ENCODE results near the gene FAM120B.
"Not testable (repeated sequence)": the region's sequence is repeated elsewhere in the genome, so short reads cannot be mapped to it uniquely, and the experiment has no call there.

The FAM120B gene, protein sequence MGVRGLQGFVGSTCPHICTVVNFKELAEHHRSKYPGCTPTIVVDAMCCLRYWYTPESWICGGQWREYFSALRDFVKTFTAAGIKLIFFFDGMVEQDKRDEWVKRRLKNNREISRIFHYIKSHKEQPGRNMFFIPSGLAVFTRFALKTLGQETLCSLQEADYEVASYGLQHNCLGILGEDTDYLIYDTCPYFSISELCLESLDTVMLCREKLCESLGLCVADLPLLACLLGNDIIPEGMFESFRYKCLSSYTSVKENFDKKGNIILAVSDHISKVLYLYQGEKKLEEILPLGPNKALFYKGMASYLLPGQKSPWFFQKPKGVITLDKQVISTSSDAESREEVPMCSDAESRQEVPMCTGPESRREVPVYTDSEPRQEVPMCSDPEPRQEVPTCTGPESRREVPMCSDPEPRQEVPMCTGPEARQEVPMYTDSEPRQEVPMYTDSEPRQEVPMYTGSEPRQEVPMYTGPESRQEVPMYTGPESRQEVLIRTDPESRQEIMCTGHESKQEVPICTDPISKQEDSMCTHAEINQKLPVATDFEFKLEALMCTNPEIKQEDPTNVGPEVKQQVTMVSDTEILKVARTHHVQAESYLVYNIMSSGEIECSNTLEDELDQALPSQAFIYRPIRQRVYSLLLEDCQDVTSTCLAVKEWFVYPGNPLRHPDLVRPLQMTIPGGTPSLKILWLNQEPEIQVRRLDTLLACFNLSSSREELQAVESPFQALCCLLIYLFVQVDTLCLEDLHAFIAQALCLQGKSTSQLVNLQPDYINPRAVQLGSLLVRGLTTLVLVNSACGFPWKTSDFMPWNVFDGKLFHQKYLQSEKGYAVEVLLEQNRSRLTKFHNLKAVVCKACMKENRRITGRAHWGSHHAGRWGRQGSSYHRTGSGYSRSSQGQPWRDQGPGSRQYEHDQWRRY

DNA sequence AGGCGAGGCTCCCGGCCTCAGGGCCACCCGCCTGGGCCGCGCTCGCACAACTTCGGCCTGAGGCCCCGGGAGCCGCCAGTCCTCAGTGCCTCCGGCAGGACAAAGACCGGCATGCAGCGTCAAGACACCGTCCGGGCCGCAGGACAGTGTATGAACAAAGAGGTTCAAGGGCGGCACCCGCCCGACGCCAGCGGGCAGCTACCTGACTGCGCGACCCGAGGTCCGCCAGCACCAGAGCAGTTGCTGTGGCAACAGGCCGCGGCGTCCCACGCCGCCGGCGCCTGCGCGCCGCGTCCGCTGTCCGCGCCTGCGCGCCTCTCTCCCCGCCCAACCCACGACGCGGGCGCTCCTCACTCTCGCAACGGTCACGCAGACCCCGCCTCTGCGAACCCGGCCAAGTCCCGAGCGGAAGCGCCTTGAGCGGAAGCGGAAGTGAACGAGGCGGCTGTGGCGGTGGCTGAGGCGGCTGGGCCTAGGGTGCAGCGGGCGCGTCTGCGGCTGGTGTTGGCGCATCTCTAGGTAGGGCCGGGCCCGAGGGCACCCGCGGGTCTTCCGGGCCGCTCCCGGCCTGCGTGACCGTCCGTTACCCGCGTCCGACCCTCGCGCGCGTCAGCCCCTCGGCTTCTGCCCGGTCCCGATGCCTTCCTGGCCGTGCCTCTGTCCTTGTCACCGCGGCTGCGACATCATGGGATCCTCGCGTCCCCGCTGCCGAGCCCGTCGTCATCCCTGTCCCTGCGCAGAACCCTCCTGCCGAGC, at the start of gene FAM120B:
FAM120B (plus strand) TSS at position 435 of the 756 bp plus-strand sequence. CDS start 10,633 bp downstream, outside the sequence.
- Mint-ChIP-seq H3K27me3 (peaks cover 28% of the 10 kb centered on the region), H3K36me3 (peaks cover 22% of the 10 kb centered on the region), H3K4me1 (peaks cover 34% of the 10 kb centered on the region), H3K27ac (peak within 1 kb of the TSS; percentile 93), H3K9me3 (peaks cover 4% of the 10 kb centered on the region), H3K4me3 (peak within 1 kb of the TSS; percentile 98)
- DNase-seq, result peak; percentile 97
- CTCF ChIA-PET, result interaction anchor here (0.7 kb wide), 1 partner anchor 9 kb away, joined by 3 read pairs; no protein-coding TSS in a partner anchor

DNA sequence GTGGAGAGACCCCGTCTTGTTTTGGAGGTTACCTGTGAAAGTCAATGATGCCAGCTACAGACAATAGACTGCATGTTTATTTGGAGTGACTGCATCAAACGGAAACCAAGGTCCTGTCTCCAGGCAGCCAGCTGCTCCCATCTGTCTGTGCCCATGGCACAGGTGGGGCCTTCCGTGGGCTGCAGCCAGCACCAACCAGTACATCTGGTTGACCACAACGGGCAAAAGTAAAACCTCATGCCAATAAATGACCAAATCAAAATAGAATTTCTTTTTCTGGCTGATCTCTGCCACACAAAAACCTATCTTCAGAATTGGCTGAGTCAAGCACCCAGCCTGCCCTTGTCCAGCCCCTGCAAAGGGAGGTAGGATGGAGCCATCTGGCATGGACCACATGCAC, 49.2 kb upstream of the FAM120B start:
- no peak for DNase-seq
- CTCF ChIA-PET, result no interaction called here
- H3K36me3 Mint-ChIP-seq, result no peaks in the 10 kb centered on the region
- peaks cover 24% of the 10 kb centered on the region for H3K27me3 Mint-ChIP-seq
- no peak overlapping the region for H3K27ac Mint-ChIP-seq
- H3K4me3 Mint-ChIP-seq, result no peak overlapping the region
- H3K9me3 Mint-ChIP-seq, result no peaks in the 10 kb centered on the region
- no peaks in the 10 kb centered on the region for H3K4me1 Mint-ChIP-seq

DNA sequence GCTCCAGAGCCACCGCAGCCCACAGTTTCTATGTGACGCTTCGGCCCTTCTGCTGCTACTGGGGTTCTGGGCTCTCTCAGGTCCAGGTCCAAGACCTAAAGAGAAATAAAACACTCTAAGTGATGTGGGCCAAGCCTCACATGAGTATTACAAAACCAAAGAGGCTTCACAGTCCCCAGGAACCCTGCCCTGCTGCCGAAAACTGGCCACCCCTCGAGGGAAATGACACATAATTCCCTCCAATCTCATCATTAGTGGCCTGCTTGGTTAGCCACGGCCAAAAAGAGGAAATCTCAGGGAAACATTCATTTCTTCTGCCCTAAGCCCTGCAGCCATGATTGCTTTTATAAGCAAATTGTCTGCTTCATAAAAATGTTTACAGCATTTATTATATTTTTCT, 48.2 kb upstream of the FAM120B start:
- Mint-ChIP-seq H3K4me3 (no peak overlapping the region), H3K27me3 (peaks cover 34% of the 10 kb centered on the region), H3K9me3 (no peaks in the 10 kb centered on the region), H3K4me1 (no peaks in the 10 kb centered on the region), H3K27ac (no peak overlapping the region), H3K36me3 (no peaks in the 10 kb centered on the region)
- CTCF ChIA-PET, result no interaction called here
- DNase-seq, result no peak

DNA sequence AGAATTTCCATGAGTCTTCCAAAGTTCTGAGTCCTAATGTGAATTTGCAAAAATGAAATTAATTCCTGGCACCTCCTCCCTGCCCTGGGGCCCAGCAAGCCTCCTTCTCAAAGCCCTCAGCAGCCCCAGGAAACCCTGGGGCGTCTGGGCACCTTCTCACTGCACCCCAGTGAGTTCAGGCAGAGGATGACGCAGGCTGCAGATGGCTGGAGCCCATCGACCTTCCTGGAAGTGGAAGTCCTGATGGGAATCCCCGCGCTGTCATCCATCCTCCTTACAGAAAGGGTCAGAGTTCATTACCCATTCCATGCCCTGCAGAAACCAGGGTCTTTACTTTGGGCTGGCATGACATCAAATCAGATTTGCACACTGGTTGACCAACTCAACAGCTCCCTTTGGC, 47.3 kb upstream of the FAM120B start:
- Mint-ChIP-seq H3K36me3 (no peaks in the 10 kb centered on the region), H3K4me1 (no peaks in the 10 kb centered on the region), H3K9me3 (no peaks in the 10 kb centered on the region), H3K4me3 (no peak overlapping the region), H3K27me3 (peaks cover 42% of the 10 kb centered on the region), H3K27ac (no peak overlapping the region)
- DNase-seq, result no peak
- CTCF ChIA-PET, result no interaction called here

DNA sequence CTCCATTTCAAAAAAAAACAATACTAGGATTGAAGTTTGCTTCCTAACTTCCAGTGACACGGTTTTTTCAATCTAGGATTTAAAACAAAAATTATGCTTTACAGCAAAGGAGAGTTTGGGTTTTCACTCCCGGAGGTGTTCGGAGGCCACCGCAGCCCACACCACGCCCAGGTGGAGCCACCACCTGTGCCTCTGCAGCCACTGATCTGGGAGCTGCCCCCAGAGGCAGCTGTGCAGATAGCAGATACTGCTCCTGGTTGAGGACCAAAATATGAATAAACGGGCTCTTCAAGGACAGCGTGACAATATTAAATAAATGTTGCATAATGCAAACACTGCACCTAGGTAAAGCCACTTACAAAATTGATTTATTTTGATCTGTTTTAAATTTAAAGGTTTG, 45.9 kb upstream of the FAM120B start:
- CTCF ChIA-PET, result no interaction called here
- Mint-ChIP-seq H3K4me3 (no peak overlapping the region), H3K4me1 (no peaks in the 10 kb centered on the region), H3K9me3 (no peaks in the 10 kb centered on the region), H3K27me3 (peaks cover 53% of the 10 kb centered on the region), H3K36me3 (no peaks in the 10 kb centered on the region), H3K27ac (no peak overlapping the region)
- DNase-seq, result no peak

DNA sequence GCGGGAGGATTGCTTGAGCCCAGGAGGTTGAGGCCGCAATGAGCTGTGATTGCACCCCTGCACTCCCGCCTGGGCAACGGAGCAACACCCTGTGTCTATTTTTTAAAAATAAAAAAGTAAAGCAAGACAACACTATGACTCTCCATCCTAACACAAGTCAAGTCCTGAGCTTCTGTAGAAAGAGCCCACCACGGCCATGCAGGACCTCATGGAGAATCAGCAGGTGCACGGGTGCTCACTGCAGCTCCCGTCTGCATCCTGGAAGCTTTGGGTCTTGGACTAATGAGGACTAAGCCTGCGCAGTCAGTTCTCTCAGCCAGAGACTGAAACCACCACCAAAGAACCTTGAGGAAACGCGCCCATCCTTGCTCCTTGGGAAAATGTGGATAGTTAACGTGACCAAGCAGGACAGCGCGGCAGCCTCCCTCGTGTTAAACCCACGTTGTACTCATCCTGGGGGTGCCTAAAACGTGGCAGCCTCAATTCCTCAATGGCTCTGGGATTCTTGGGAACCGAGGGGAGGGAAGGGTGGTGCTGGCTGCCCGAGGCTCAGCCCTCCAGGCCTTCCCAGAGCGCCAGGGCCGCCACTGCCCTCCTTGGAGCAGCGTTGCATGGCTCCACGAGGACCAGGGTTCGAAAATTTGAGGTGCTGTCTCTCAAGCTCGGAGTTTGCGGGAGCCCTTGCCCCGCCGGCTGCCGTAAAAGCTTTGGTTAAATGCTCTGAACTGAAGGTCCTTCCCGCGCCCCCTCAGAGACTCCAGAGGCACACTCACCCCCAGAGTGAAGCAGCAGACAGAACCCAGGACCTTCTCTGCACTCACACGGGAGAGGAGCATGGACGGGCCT, 44.7 kb upstream of the FAM120B start:
- DNase-seq, result no peak
- H3K4me3 Mint-ChIP-seq, result no peak overlapping the region
- no peaks in the 10 kb centered on the region for H3K36me3 Mint-ChIP-seq
- H3K27me3 Mint-ChIP-seq, result peaks cover 58% of the 10 kb centered on the region
- CTCF ChIA-PET, result no interaction called here
- no peaks in the 10 kb centered on the region for H3K9me3 Mint-ChIP-seq
- H3K4me1 Mint-ChIP-seq, result no peaks in the 10 kb centered on the region
- H3K27ac Mint-ChIP-seq, result no peak overlapping the region

DNA sequence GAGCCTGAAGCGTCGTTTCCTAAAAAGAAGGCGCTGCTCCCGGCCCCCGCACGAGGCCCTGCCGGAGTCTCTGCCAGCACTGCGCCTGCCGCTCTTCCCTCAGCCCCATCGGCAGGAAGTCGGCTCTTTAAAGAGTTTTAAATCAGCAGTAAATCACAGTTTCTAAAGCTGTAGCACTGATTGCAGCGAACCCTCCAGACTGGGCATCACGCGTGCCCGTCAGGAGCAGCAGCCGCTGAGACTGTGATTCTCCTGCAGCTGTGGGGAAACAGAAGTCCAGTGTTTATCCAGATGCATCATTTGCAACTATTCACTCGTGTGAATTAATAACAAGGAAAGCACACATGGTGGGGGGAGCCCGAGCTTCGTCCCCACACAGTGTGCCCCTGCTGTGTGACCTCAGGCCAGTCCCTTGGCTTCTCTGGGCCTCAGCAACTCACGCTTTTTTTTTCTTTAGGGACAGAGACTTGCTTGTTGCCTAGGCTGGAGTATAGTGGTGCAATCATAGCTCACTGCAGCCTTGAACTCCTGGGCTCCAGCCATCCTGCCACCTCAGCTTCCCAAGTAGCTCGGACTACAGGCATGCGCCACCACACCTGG, 44.0 kb upstream of the FAM120B start:
- Mint-ChIP-seq H3K4me3 (no peak overlapping the region), H3K9me3 (no peaks in the 10 kb centered on the region)

DNA sequence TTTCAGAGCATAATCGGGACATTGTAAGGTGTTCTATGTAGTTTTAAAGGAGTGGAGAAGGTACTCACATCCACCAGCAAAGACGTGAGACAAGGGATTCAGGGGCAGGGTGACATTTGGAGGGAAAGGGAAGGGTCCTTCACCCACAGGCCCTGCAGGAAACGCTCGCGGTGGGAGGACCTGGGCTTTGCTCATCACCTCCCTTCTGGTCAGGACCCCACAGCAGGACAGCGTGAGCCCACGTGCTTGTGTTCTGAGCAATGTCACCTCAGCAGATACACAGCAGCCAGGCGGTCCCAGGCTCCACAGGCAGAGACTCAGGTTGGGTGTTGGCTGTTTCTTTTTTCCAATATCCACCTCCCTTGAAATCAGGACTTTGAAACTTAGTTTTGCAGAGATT, 43.1 kb upstream of the FAM120B start:
- no peaks in the 10 kb centered on the region for H3K36me3 Mint-ChIP-seq
- peaks cover 61% of the 10 kb centered on the region for H3K27me3 Mint-ChIP-seq
- no peaks in the 10 kb centered on the region for H3K9me3 Mint-ChIP-seq
- no peak overlapping the region for H3K4me3 Mint-ChIP-seq
- no peaks in the 10 kb centered on the region for H3K4me1 Mint-ChIP-seq
- DNase-seq, result no peak
- no peak overlapping the region for H3K27ac Mint-ChIP-seq
- CTCF ChIA-PET, result no interaction called here

More for the DNA sequence above, 44.0 kb upstream of the FAM120B start:
- CTCF ChIA-PET, result interaction anchor here (0.7 kb wide), 1 partner anchor 472 kb away, joined by 3 read pairs; no protein-coding TSS in a partner anchor
- Mint-ChIP-seq H3K27ac (no peak overlapping the region), H3K4me1 (no peaks in the 10 kb centered on the region), H3K36me3 (no peaks in the 10 kb centered on the region), H3K27me3 (peaks cover 54% of the 10 kb centered on the region)
- DNase-seq, result no peak

DNA sequence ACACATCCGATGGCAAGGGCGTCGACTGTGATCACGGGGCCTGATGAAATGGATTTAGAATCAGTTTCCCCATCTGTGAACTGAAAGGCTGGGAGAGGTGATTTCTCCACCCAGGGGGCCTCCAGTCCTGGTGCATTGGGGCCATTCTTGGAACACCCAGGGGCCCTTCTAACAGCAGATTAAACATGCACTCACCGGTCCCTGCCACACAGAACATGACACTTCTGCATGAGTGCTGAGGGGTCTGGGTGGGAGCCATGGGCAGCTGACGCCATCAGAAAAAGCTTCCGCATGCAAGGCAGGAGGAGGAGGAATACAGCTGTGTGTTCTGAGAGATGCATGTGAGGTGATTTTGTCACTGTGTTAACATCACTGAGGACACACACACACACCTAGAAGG, 42.5 kb upstream of the FAM120B start:
- H3K9me3 Mint-ChIP-seq, result no peaks in the 10 kb centered on the region
- H3K4me3 Mint-ChIP-seq, result no peak overlapping the region
- H3K4me1 Mint-ChIP-seq, result no peaks in the 10 kb centered on the region
- CTCF ChIA-PET, result no interaction called here
- peaks cover 66% of the 10 kb centered on the region for H3K27me3 Mint-ChIP-seq
- DNase-seq, result no peak
- no peak overlapping the region for H3K27ac Mint-ChIP-seq
- H3K36me3 Mint-ChIP-seq, result no peaks in the 10 kb centered on the region

DNA sequence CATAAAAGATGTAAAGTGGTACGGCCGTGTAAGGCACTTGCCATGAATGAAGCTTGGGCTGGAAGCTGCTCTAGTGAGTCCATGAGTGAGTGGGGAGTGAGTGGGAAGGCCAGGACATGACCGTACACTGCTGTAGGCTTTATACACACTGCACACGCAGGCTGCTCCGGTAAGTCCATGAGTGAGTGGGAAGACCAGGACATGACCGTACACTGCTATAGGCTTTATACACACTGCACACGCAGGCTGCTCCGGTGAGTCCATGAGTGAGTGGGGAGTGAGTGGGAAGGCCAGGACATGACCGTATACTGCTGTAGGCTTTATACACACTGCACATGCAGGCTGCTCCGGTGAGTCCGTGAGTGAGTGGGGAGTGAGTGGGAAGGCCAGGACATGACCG, 41.9 kb upstream of the FAM120B start:
- H3K27me3 Mint-ChIP-seq, result peaks cover 67% of the 10 kb centered on the region
- H3K4me3 Mint-ChIP-seq, DNase-seq, CTCF ChIA-PET, H3K4me1 Mint-ChIP-seq, H3K27ac Mint-ChIP-seq, H3K36me3 Mint-ChIP-seq, H3K9me3 Mint-ChIP-seq: not testable (repeated sequence)

DNA sequence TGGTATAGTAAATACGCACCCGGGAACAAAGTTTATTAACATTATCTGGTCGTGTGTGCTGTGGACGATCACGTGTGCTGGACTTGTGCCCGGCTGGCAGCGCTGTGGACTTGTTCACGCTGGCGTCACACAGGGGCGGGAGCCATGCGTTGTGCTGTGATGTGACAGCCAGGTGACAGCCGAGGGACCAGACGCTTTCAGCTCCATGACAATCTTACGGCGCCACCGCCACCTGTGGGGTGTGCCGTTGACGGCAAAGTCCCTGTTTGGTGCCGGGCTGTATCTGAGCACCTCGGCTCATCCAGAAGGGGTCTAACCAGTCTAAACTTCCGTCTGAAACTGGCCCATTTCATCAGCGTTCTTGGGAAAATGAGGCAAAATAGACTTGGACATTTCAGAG, 40.9 kb upstream of the FAM120B start:
- H3K36me3 Mint-ChIP-seq, result no peaks in the 10 kb centered on the region
- H3K9me3 Mint-ChIP-seq, result no peaks in the 10 kb centered on the region
- CTCF ChIA-PET, result no interaction called here
- H3K27ac Mint-ChIP-seq, result no peak overlapping the region
- H3K4me3 Mint-ChIP-seq, result no peak overlapping the region
- H3K27me3 Mint-ChIP-seq, result peaks cover 74% of the 10 kb centered on the region
- no peaks in the 10 kb centered on the region for H3K4me1 Mint-ChIP-seq
- DNase-seq, result no peak

DNA sequence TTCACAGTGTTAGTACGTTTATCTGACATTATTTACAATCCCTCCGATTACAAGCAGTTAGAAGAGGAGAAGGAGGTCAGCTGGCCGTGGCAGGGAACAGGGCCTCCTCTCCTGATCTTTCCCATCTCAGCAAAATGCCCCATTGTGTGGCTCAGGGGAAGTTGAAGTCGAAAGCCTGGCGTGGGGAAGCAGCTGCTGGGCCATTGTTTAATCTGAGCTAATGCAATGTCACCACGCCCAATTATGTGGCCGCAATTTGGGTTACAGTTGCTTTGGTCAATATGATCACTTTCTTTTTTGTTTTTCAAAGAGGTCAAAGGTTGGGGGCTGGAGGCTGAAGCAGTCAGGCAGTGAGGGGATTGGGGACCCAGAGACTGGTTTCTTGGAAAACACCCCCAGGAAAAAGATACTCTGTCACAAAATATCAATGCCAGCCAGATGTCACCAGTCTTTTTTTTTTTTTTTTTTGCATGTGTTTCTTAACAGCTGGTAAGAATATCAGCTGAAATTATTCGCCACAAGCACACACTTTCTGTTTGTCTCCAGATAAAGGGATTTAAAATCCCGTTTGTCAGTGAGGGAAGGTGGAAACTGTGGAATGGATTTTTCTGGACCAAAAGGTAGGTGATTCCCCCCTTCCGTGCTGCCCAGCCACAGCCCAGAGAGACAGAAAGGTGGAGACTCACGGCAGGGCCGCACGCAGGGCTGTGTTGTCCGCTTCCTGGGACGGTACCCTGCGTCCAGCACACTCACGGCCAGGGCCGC, 40.3 kb upstream of the FAM120B start:
- no peak overlapping the region for H3K27ac Mint-ChIP-seq
- H3K9me3 Mint-ChIP-seq, result no peaks in the 10 kb centered on the region
- H3K4me3 Mint-ChIP-seq, result no peak overlapping the region
- peaks cover 78% of the 10 kb centered on the region for H3K27me3 Mint-ChIP-seq
- H3K4me1 Mint-ChIP-seq, result peaks cover 2% of the 10 kb centered on the region
- DNase-seq, result no peak
- no peaks in the 10 kb centered on the region for H3K36me3 Mint-ChIP-seq
- CTCF ChIA-PET, result no interaction called here

DNA sequence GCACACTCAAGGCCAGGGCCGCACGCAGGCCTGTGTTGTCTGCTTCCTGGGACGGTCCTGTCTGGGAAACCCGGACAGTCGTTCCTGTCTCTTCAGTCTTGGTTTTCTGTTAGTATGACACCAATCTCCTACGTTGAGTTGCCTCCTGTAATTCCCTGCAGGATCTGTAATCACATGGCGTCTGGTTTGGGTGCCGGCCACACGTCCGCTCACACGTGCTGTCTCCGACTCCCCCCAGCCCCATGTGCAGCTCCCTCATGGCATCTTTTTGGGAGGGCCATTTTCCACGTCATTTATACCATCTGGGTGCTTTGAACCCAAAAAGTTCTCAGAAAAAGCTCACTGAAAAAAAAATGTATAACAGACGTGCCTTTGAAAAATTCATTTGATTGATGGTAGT, 38.9 kb upstream of the FAM120B start:
- Mint-ChIP-seq H3K27me3 (peaks cover 78% of the 10 kb centered on the region), H3K9me3 (no peaks in the 10 kb centered on the region), H3K27ac (no peak overlapping the region), H3K4me3 (no peak overlapping the region), H3K36me3 (no peaks in the 10 kb centered on the region), H3K4me1 (peaks cover 16% of the 10 kb centered on the region)
- DNase-seq, result no peak
- CTCF ChIA-PET, result no interaction called here
